Measurements from ENCODE around the gene MTUS2. TPM values are rescaled to one million over a fixed set of nuclear protein-coding genes. Genes with fewer than 3 reads are reported as not detected.

MTUS2 gene
- total and polyA plus RNA-seq, 2 experiments from 2014 or later = 3.0 to 4.3 TPM

DNA sequence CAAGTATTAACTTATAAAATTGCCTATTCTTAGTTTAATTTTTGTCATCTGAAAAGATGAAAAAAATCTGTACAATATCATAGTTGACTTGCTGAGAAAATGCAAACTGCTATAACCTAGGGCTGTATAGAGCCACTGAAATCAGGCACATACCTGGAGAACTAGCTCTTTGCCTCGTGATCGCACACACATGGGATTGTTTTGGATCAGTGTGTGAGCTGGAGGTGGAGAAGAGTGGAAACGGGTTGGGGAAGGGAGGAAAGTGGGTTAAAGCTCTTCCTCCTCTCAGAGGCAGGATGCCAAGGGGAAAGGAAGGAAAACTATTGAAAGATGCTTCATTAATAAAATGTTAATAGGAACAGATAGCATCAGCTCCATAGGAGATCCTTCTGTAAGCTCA lies 2.7 kb downstream of the MTUS2 start:
- H3K4me3 ChIP-seq = no peak overlapping the region
- no peak for TF ChIP-seq EZH2phosphoT487 (IDR thresholded peaks at IDR 0.05; ENCODE audit: low read depth, severe bottlenecking, unreplicated experiment)
- TF ChIP-seq EZH2 (IDR thresholded peaks at IDR 0.05; ENCODE audit: borderline replicate concordance) = no peak
- TF ChIP-seq CTCF (IDR thresholded peaks at IDR 0.05; ENCODE audit: poor library complexity) = no peak
- H3K36me3 ChIP-seq (replicated peaks; ENCODE audit: insufficient read depth, low read depth) = no peaks in the 10 kb centered on the region
- H4K20me1 ChIP-seq (ENCODE audit: insufficient read depth, poor library complexity, severe bottlenecking) = no peaks in the 10 kb centered on the region
- WGBS (ENCODE audit: low lambda C conversion rate, missing lambda C conversion rate) = 66% methylated on average over 3 of the region's 3 CpGs
- no peak overlapping the region for H3K27ac ChIP-seq
- H3K9me3 ChIP-seq (ENCODE audit: low read depth) = no peaks in the 10 kb centered on the region
- DNase-seq (ENCODE audit: low spot score) = no peak
- peaks cover 13% of the 10 kb centered on the region for H3K4me1 ChIP-seq (ENCODE audit: insufficient read depth)
- no peaks in the 10 kb centered on the region for H3K9me2 ChIP-seq (replicated peaks; ENCODE audit: insufficient read depth)
- peaks cover 42% of the 10 kb centered on the region for H3K27me3 ChIP-seq
- no peak overlapping the region for H2AFZ ChIP-seq
- no peak overlapping the region for H3K4me2 ChIP-seq
- H3K79me2 ChIP-seq = no peaks in the 10 kb centered on the region

- TF ChIP-seq EZH2phosphoT487 (IDR thresholded peaks at IDR 0.05; ENCODE audit: low read depth, severe bottlenecking, unreplicated experiment) = no peak
- TF ChIP-seq EZH2 (IDR thresholded peaks at IDR 0.05; ENCODE audit: borderline replicate concordance) = no peak
- H3K4me2 ChIP-seq = no peak overlapping the region
- no peak overlapping the region for H3K4me3 ChIP-seq
- no peaks in the 10 kb centered on the region for H3K36me3 ChIP-seq (replicated peaks; ENCODE audit: insufficient read depth, low read depth)
- WGBS (ENCODE audit: low lambda C conversion rate, missing lambda C conversion rate) = 71% methylated on average over 3 of the region's 3 CpGs
- H3K9me3 ChIP-seq (ENCODE audit: low read depth) = peaks cover 7% of the 10 kb centered on the region
- H3K79me2 ChIP-seq = no peaks in the 10 kb centered on the region
- no peaks in the 10 kb centered on the region for H4K20me1 ChIP-seq (ENCODE audit: insufficient read depth, poor library complexity, severe bottlenecking)
- no peak for DNase-seq (ENCODE audit: low spot score)
- no peak overlapping the region for H3K27ac ChIP-seq
- H3K4me1 ChIP-seq (ENCODE audit: insufficient read depth) = peaks cover 7% of the 10 kb centered on the region
- peaks cover 28% of the 10 kb centered on the region for H3K27me3 ChIP-seq
- no peaks in the 10 kb centered on the region for H3K9me2 ChIP-seq (replicated peaks; ENCODE audit: insufficient read depth)
- no peak overlapping the region for H2AFZ ChIP-seq
These were observed 5.2 kb downstream of the MTUS2 start for GRCh38 chr13:28825379-28825778.

DNA sequence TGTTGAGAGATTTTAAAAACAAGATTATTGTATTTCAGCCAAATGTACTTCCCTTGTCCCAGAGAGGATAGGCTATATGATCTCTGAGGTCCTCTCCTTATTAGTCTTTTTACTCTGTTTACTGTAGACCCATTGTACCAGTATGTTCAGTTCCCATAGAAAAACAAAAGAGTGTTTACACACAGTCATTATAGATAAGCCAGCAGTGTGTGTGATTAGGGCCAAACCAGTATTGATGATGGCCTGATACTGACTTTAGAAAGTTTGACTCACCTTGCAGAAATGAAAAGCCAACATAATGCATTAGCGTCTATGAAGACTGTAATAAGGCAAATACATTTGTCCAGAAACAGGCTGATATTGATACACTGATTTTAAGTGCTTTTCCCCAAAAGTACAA lies 6.2 kb downstream of the MTUS2 start:
- H3K4me1 ChIP-seq (ENCODE audit: insufficient read depth) = no peaks in the 10 kb centered on the region
- H2AFZ ChIP-seq = no peak overlapping the region

DNA sequence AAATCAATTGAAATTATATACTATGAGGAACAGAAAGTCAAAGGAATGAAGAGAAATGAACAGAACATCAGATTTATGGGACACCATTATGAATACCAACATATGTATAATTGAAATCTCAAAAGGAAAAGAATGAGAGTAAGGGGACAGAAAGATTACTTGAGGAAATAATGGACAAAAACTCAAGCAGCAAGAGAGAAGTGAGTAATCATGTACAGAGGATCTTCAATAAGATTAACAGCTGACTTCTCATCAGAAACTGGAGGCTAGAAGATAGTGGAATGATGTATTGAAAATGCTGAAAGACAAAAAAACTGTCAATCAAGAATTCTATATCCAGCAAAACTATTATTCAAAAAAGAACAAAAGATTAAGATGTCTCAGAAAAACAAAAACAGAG lies 10.4 kb downstream of the MTUS2 start:
- Histone ChIP-seq H3K36me3 (replicated peaks; ENCODE audit: insufficient read depth, low read depth) (no peaks in the 10 kb centered on the region), H3K9me3 (ENCODE audit: low read depth) (peaks cover 10% of the 10 kb centered on the region), H4K20me1 (ENCODE audit: insufficient read depth, poor library complexity, severe bottlenecking) (no peaks in the 10 kb centered on the region), H3K4me2 (no peak overlapping the region), H3K9me2 (replicated peaks; ENCODE audit: insufficient read depth) (no peaks in the 10 kb centered on the region), H3K4me3 (no peak overlapping the region), H3K27ac (no peak overlapping the region), H3K79me2 (no peaks in the 10 kb centered on the region), H2AFZ (no peak overlapping the region), H3K4me1 (ENCODE audit: insufficient read depth) (no peaks in the 10 kb centered on the region), H3K27me3 (no peaks in the 10 kb centered on the region)
- DNase-seq (ENCODE audit: low spot score) = no peak
- TF ChIP-seq EZH2phosphoT487 (IDR thresholded peaks at IDR 0.05; ENCODE audit: low read depth, severe bottlenecking, unreplicated experiment) (no peak), CTCF (IDR thresholded peaks at IDR 0.05; ENCODE audit: poor library complexity) (no peak)

More for the DNA sequence above, 6.2 kb downstream of the MTUS2 start:
- 58% methylated on average over 1 of the region's 1 CpG for WGBS (ENCODE audit: low lambda C conversion rate, missing lambda C conversion rate)
- Histone ChIP-seq H4K20me1 (ENCODE audit: insufficient read depth, poor library complexity, severe bottlenecking) (no peaks in the 10 kb centered on the region), H3K9me3 (ENCODE audit: low read depth) (peaks cover 7% of the 10 kb centered on the region), H3K79me2 (no peaks in the 10 kb centered on the region), H3K9me2 (replicated peaks; ENCODE audit: insufficient read depth) (no peaks in the 10 kb centered on the region), H3K27ac (no peak overlapping the region), H3K27me3 (peaks cover 18% of the 10 kb centered on the region), H3K36me3 (replicated peaks; ENCODE audit: insufficient read depth, low read depth) (no peaks in the 10 kb centered on the region), H3K4me2 (no peak overlapping the region), H3K4me3 (no peak overlapping the region)
- TF ChIP-seq EZH2 (IDR thresholded peaks at IDR 0.05; ENCODE audit: borderline replicate concordance) (no peak), EZH2phosphoT487 (IDR thresholded peaks at IDR 0.05; ENCODE audit: low read depth, severe bottlenecking, unreplicated experiment) (no peak), CTCF (IDR thresholded peaks at IDR 0.05; ENCODE audit: poor library complexity) (no peak)
- no peak for DNase-seq (ENCODE audit: low spot score)

Measured in hepatocyte (in vitro differentiated cells).